Esophagus muscularis mucosa (tissue), 4 donors: ENCODE results near the gene SIM1.

Experiments used
- EP300 ChIP-seq: sonication (generic); formaldehyde crosslinking; IDR thresholded peaks from one replicate; pipeline ENCODE4 v1.6.1; 2017; ENCODE audit warnings: antibody characterized with exemption
- POLR2AphosphoS5 ChIP-seq, 2 donors: sonication (generic); formaldehyde crosslinking; IDR thresholded peaks; one replicate each; pipeline ENCODE4 v1.6.1; 2017; ENCODE audit warnings: antibody characterized with exemption in 2 of 2
- TF ChIP-seq, protein P1 (sequence below), 3 experiments: fragments of 200-600 bp in 2 of 3; fragments of 450-650 bp in 1 of 3; sonication (generic) in 2 of 3; IDR thresholded peaks; one replicate each; pipeline ENCODE4 v1.5.1; 2017 to 2019; ENCODE audit warnings: antibody characterized with exemption in 3 of 3, mild to moderate bottlenecking in 2 of 3, moderate library complexity in 1 of 3

DNA sequence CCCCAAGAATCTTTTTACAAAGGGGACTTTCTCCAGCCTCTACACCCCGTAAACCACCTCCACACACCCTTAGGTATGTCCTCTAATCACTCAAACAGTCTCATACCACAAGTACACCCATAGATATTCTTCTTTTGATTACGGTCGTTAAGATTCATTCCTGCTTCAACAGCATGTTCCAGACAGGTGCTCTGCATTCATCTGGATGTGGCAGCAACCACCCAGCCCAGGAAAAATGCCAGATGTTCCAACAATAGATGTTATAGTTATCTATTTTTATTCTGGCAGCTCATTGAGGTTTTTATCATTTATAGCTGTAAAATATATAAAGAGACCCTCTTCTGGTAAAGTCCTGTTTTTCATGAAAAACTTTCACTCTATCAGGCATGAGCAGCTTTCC lies 60.7 kb downstream of the SIM1 start:
- TF ChIP-seq, protein P1, sequence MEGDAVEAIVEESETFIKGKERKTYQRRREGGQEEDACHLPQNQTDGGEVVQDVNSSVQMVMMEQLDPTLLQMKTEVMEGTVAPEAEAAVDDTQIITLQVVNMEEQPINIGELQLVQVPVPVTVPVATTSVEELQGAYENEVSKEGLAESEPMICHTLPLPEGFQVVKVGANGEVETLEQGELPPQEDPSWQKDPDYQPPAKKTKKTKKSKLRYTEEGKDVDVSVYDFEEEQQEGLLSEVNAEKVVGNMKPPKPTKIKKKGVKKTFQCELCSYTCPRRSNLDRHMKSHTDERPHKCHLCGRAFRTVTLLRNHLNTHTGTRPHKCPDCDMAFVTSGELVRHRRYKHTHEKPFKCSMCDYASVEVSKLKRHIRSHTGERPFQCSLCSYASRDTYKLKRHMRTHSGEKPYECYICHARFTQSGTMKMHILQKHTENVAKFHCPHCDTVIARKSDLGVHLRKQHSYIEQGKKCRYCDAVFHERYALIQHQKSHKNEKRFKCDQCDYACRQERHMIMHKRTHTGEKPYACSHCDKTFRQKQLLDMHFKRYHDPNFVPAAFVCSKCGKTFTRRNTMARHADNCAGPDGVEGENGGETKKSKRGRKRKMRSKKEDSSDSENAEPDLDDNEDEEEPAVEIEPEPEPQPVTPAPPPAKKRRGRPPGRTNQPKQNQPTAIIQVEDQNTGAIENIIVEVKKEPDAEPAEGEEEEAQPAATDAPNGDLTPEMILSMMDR (IDR thresholded peaks at IDR 0.05) = no peak
- TF ChIP-seq POLR2AphosphoS5 (IDR thresholded peaks at IDR 0.05) = no peak
- no peak for TF ChIP-seq EP300
